Activated naive CD4-positive, alpha-beta T cell treated with anti-CD3 and anti-CD28 coated beads for 36 hours (primary cell): Measurements from ENCODE around the gene SDK1. TPM values are rescaled to one million over a fixed set of nuclear protein-coding genes. Genes with fewer than 3 reads are reported as not detected.

ENCODE experiments used
- CTCF ChIA-PET: fragments of 350-600 bp; sonication (Branson Sonifier 250); formaldehyde crosslinking; loops from one replicate; lab custom pipeline; 2021; ENCODE audit warnings: antibody characterized with exemption; lab: Charles Lee
- DNase-seq: peaks from one replicate; pipeline ENCODE4 v3.0.0-alpha.2; 2020
- H3K27ac Mint-ChIP-seq: one replicate; pipeline ENCODE4 v1.8.0; 2021; ENCODE audit warnings: mild to moderate bottlenecking, mixed read lengths
- H3K27me3 Mint-ChIP-seq: one replicate; pipeline ENCODE4 v1.8.0; 2021; ENCODE audit warnings: low read depth, mixed read lengths
- H3K36me3 Mint-ChIP-seq: one replicate; pipeline ENCODE4 v1.8.0; 2021; ENCODE audit warnings: low read depth, mixed read lengths
- H3K4me1 Mint-ChIP-seq: one replicate; pipeline ENCODE4 v1.8.0; 2021; ENCODE audit warnings: low read depth, mixed read lengths
- H3K4me3 Mint-ChIP-seq: one replicate; pipeline ENCODE4 v1.8.0; 2021; ENCODE audit warnings: mild to moderate bottlenecking, moderate library complexity, mixed read lengths
- H3K9me3 Mint-ChIP-seq: one replicate; pipeline ENCODE4 v1.8.0; 2021; ENCODE audit warnings: mixed read lengths
- intact Hi-C: fragments of 100-400 bp; cut with micrococcal nuclease; formaldehyde crosslinking; loops from one replicate; pipeline ENCODE4 v1.15.1; 2023
- total RNA-seq, 2 experiments: library from RNA; stranded (reverse); gene quantifications; one replicate each; pipeline ENCODE4 v1.2.3, GENCODE V29; 2021

Gene SDK1
- total RNA-seq, 2 experiments from 2014 or later = 1.3 to 2.0 TPM

- Mint-ChIP-seq H3K9me3 (no peaks in the 10 kb centered on the region), H3K4me1 (no peaks in the 10 kb centered on the region), H3K4me3 (no peak overlapping the region), H3K36me3 (no peaks in the 10 kb centered on the region), H3K27me3 (no peaks in the 10 kb centered on the region), H3K27ac (no peak overlapping the region)
- intact Hi-C loops = no loop called here
- CTCF ChIA-PET = no interaction called here
- no peak for DNase-seq
These were observed 873.0 kb downstream of the SDK1 start for GRCh38 chr7:4174016-4174415.

- no peak for DNase-seq
- CTCF ChIA-PET = no interaction called here
- intact Hi-C loops = no loop called here
- Mint-ChIP-seq H3K27me3 (no peaks in the 10 kb centered on the region), H3K36me3 (no peaks in the 10 kb centered on the region), H3K4me3 (no peak overlapping the region), H3K27ac (no peak overlapping the region), H3K4me1 (no peaks in the 10 kb centered on the region), H3K9me3 (no peaks in the 10 kb centered on the region)
These were observed 873.4 kb downstream of the SDK1 start for GRCh38 chr7:4174451-4174850.

- no peaks in the 10 kb centered on the region for H3K27me3 Mint-ChIP-seq
These were observed 873.8 kb downstream of the SDK1 start for GRCh38 chr7:4174884-4175283.

GRCh38 chr7:4175346-4175973 lies 874.4 kb downstream of the SDK1 start:
- no peaks in the 10 kb centered on the region for H3K36me3 Mint-ChIP-seq
- DNase-seq = no peak
- H3K4me1 Mint-ChIP-seq = no peaks in the 10 kb centered on the region
- no peaks in the 10 kb centered on the region for H3K27me3 Mint-ChIP-seq
- CTCF ChIA-PET = no interaction called here
- no peak overlapping the region for H3K4me3 Mint-ChIP-seq
- no peaks in the 10 kb centered on the region for H3K9me3 Mint-ChIP-seq
- no peak overlapping the region for H3K27ac Mint-ChIP-seq
- intact Hi-C loops = no loop called here

More at GRCh38 chr7:4174884-4175283, 873.8 kb downstream of the SDK1 start:
- intact Hi-C loops = no loop called here
- H3K36me3 Mint-ChIP-seq = no peaks in the 10 kb centered on the region
- H3K27ac Mint-ChIP-seq = no peak overlapping the region
- CTCF ChIA-PET = no interaction called here
- H3K9me3 Mint-ChIP-seq = no peaks in the 10 kb centered on the region
- no peaks in the 10 kb centered on the region for H3K4me1 Mint-ChIP-seq
- DNase-seq = no peak
- no peak overlapping the region for H3K4me3 Mint-ChIP-seq

GRCh38 chr7:4177001-4177400 lies 875.9 kb downstream of the SDK1 start:
- Mint-ChIP-seq H3K9me3 (no peaks in the 10 kb centered on the region), H3K36me3 (no peaks in the 10 kb centered on the region)
- intact Hi-C loops = no loop called here

GRCh38 chr7:4178416-4178815 lies 877.4 kb downstream of the SDK1 start:
- H3K9me3 Mint-ChIP-seq = no peaks in the 10 kb centered on the region
- H3K36me3 Mint-ChIP-seq = no peaks in the 10 kb centered on the region
- no peak for DNase-seq
- CTCF ChIA-PET = no interaction called here
- no peak overlapping the region for H3K4me3 Mint-ChIP-seq
- intact Hi-C loops = no loop called here
- no peaks in the 10 kb centered on the region for H3K4me1 Mint-ChIP-seq
- no peaks in the 10 kb centered on the region for H3K27me3 Mint-ChIP-seq
- no peak overlapping the region for H3K27ac Mint-ChIP-seq

More at GRCh38 chr7:4177001-4177400, 875.9 kb downstream of the SDK1 start:
- no peak overlapping the region for H3K27ac Mint-ChIP-seq
- H3K4me3 Mint-ChIP-seq = no peak overlapping the region
- no peaks in the 10 kb centered on the region for H3K27me3 Mint-ChIP-seq
- CTCF ChIA-PET = no interaction called here
- DNase-seq = no peak
- H3K4me1 Mint-ChIP-seq = no peaks in the 10 kb centered on the region

GRCh38 chr7:4178916-4179687 lies 878.0 kb downstream of the SDK1 start:
- no peaks in the 10 kb centered on the region for H3K4me1 Mint-ChIP-seq
- H3K27ac Mint-ChIP-seq = no peak overlapping the region
- no peaks in the 10 kb centered on the region for H3K27me3 Mint-ChIP-seq
- intact Hi-C loops = no loop called here
- H3K36me3 Mint-ChIP-seq = no peaks in the 10 kb centered on the region
- no peak for DNase-seq
- CTCF ChIA-PET = no interaction called here
- no peak overlapping the region for H3K4me3 Mint-ChIP-seq
- no peaks in the 10 kb centered on the region for H3K9me3 Mint-ChIP-seq

GRCh38 chr7:4179688-4180380 lies 878.8 kb downstream of the SDK1 start:
- H3K4me3 Mint-ChIP-seq = no peak overlapping the region
- no peaks in the 10 kb centered on the region for H3K36me3 Mint-ChIP-seq
- no peak for DNase-seq
- H3K9me3 Mint-ChIP-seq = no peaks in the 10 kb centered on the region
- CTCF ChIA-PET = interaction anchor here (0.6 kb wide), 1 partner anchor 352 kb away, joined by 3 read pairs; no protein-coding TSS in a partner anchor
- H3K27ac Mint-ChIP-seq = no peak overlapping the region
- intact Hi-C loops = no loop called here
- no peaks in the 10 kb centered on the region for H3K4me1 Mint-ChIP-seq
- H3K27me3 Mint-ChIP-seq = no peaks in the 10 kb centered on the region

GRCh38 chr7:4181446-4181845 lies 880.4 kb downstream of the SDK1 start:
- DNase-seq = no peak
- Mint-ChIP-seq H3K9me3 (no peaks in the 10 kb centered on the region), H3K4me1 (peaks cover 2% of the 10 kb centered on the region), H3K27ac (no peak overlapping the region), H3K4me3 (no peak overlapping the region), H3K27me3 (no peaks in the 10 kb centered on the region), H3K36me3 (no peaks in the 10 kb centered on the region)
- CTCF ChIA-PET = no interaction called here
- intact Hi-C loops = no loop called here

- DNase-seq = no peak
- no peaks in the 10 kb centered on the region for H3K36me3 Mint-ChIP-seq
- H3K4me3 Mint-ChIP-seq = no peak overlapping the region
- peaks cover 2% of the 10 kb centered on the region for H3K4me1 Mint-ChIP-seq
- CTCF ChIA-PET = no interaction called here
- H3K27ac Mint-ChIP-seq = no peak overlapping the region
- H3K27me3 Mint-ChIP-seq = no peaks in the 10 kb centered on the region
- intact Hi-C loops = no loop called here
- no peaks in the 10 kb centered on the region for H3K9me3 Mint-ChIP-seq
These were observed 881.7 kb downstream of the SDK1 start for GRCh38 chr7:4182605-4183300.

- Mint-ChIP-seq H3K27me3 (no peaks in the 10 kb centered on the region), H3K9me3 (no peaks in the 10 kb centered on the region), H3K36me3 (no peaks in the 10 kb centered on the region), H3K27ac (no peak overlapping the region), H3K4me3 (no peak overlapping the region), H3K4me1 (peaks cover 2% of the 10 kb centered on the region)
- intact Hi-C loops = no loop called here
- no peak for DNase-seq
- CTCF ChIA-PET = no interaction called here
These were observed 883.6 kb downstream of the SDK1 start for GRCh38 chr7:4184653-4185052.

GRCh38 chr7:4185136-4185535 lies 884.1 kb downstream of the SDK1 start:
- intact Hi-C loops = no loop called here
- no peak for DNase-seq
- Mint-ChIP-seq H3K36me3 (no peaks in the 10 kb centered on the region), H3K27ac (no peak overlapping the region), H3K4me3 (no peak overlapping the region), H3K27me3 (no peaks in the 10 kb centered on the region), H3K9me3 (no peaks in the 10 kb centered on the region), H3K4me1 (peaks cover 2% of the 10 kb centered on the region)
- CTCF ChIA-PET = interaction anchor here (1.1 kb wide), 1 partner anchor 93 kb away, joined by 3 read pairs; no protein-coding TSS in a partner anchor
